Tibial nerve (tissue), 4 donors: ENCODE measurements around the gene EBI3.
"Not testable (repeated sequence)": the region's sequence is repeated elsewhere in the genome, so short reads cannot be mapped to it uniquely, and the experiment has no call there.

Experiments used
- EP300 ChIP-seq, 2 donors: sonication (generic); formaldehyde crosslinking; IDR thresholded peaks; one replicate each; pipeline ENCODE4 v1.6.1; 2017; ENCODE audit warnings: antibody characterized with exemption in 2 of 2, mild to moderate bottlenecking in 1 of 2
- POLR2A ChIP-seq, 2 donors: fragments of 450-650 bp; IDR thresholded peaks; one replicate each; pipeline ENCODE4 v1.6.1; 2017; ENCODE audit warnings: antibody characterized with exemption in 2 of 2, mild to moderate bottlenecking in 2 of 2, moderate library complexity in 2 of 2
- TF ChIP-seq, protein P1 (sequence below), 5 experiments: fragments of 200-600 bp in 3 of 5; fragments of 450-650 bp in 2 of 5; sonication (generic) in 3 of 5; IDR thresholded peaks; one replicate each; pipeline ENCODE4 v1.5.1; 2016 to 2019; ENCODE audit warnings: antibody characterized with exemption in 5 of 5, mild to moderate bottlenecking in 3 of 5, moderate library complexity in 2 of 5

DNA sequence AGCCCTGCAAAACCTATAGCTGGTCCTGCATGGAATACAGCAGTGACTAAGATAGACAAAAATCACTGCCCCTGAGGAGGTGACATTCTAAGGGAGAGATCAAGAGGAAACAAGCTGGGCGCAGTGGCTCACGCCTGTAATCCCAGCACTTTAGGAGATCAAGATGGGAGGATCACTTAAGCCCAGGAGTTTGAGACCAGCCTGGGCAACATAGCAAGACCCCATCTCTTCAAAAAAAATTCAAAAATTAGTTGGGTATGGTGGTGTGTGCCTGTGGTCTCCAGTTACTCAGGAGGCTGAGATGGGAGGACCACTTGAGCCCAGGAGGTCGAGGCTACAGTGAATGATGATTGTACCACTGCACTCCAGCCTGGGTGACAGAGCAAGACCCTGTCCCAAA, 36.8 kb upstream of the EBI3 start:
- TF ChIP-seq, protein P1, sequence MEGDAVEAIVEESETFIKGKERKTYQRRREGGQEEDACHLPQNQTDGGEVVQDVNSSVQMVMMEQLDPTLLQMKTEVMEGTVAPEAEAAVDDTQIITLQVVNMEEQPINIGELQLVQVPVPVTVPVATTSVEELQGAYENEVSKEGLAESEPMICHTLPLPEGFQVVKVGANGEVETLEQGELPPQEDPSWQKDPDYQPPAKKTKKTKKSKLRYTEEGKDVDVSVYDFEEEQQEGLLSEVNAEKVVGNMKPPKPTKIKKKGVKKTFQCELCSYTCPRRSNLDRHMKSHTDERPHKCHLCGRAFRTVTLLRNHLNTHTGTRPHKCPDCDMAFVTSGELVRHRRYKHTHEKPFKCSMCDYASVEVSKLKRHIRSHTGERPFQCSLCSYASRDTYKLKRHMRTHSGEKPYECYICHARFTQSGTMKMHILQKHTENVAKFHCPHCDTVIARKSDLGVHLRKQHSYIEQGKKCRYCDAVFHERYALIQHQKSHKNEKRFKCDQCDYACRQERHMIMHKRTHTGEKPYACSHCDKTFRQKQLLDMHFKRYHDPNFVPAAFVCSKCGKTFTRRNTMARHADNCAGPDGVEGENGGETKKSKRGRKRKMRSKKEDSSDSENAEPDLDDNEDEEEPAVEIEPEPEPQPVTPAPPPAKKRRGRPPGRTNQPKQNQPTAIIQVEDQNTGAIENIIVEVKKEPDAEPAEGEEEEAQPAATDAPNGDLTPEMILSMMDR (IDR thresholded peaks at IDR 0.05) = not testable (repeated sequence)
- TF ChIP-seq POLR2A, EP300 (IDR thresholded peaks at IDR 0.05): not testable (repeated sequence)
